OCI-LY7 (cell line): ENCODE measurements around the gene APOA1. TPM values are rescaled to one million over a fixed set of nuclear protein-coding genes. Genes with fewer than 3 reads are reported as not detected.

Experiments used
- BruUV-seq: library from RNA; stranded (reverse); fragments of 400-500 nt; replicated peaks from 2 replicates; lab custom pipeline; 2021; lab: Mats Ljungman, UMichigan
- CTCF ChIA-PET: fragments of 300-600 bp; sonication (Branson Sonifier 250); formaldehyde crosslinking; loops from one replicate; lab custom pipeline; 2022; ENCODE audit warnings: antibody characterized with exemption; ENCODE audit not compliant: unreplicated experiment; lab: Charles Lee
- POLR2A ChIA-PET: fragments of 300-600 bp; sonication (Branson Sonifier 250); formaldehyde crosslinking; loops from one replicate; lab custom pipeline; 2022; ENCODE audit warnings: antibody characterized with exemption; lab: Charles Lee
- DNase-seq: peaks from one replicate; pipeline ENCODE4 v3.0.0-alpha.2; 2015; ENCODE audit warnings: low spot score
- H2AFZ ChIP-seq: fragments of 200-600 bp; sonication (generic), shearing (Covaris generic); 2 replicates; pipeline ENCODE4 v1.6.1; 2014; ENCODE audit warnings: mild to moderate bottlenecking, antibody characterized with exemption, low read length, moderate library complexity
- H3K27ac ChIP-seq: fragments of 200-600 bp; sonication (generic); 2 replicates; pipeline ENCODE4 v1.5.1; 2014; ENCODE audit warnings: mixed run types, low read depth, mild to moderate bottlenecking, moderate library complexity, low read length, inconsistent platforms; ENCODE audit not compliant: poor library complexity, severe bottlenecking
- H3K36me3 ChIP-seq: fragments of 200-600 bp; sonication (generic); 2 replicates; pipeline ENCODE4 v1.6.1; 2014; ENCODE audit warnings: mild to moderate bottlenecking, antibody characterized with exemption, low read length, moderate library complexity, mixed read lengths; ENCODE audit not compliant: insufficient read depth
- H3K4me1 ChIP-seq: fragments of 200-600 bp; sonication (generic); 2 replicates; pipeline ENCODE4 v1.5.1; 2014; ENCODE audit warnings: mild to moderate bottlenecking, low read length; ENCODE audit not compliant: insufficient read depth, poor library complexity, severe bottlenecking
- H3K4me2 ChIP-seq: fragments of 200-600 bp; sonication (generic); 2 replicates; pipeline ENCODE4 v1.6.1; 2014; ENCODE audit warnings: mild to moderate bottlenecking, low read length
- H3K4me3 ChIP-seq: fragments of 200-600 bp; sonication (generic); 2 replicates; pipeline ENCODE4 v1.5.1; 2014; ENCODE audit warnings: mild to moderate bottlenecking, low read depth, low read length; ENCODE audit not compliant: poor library complexity, severe bottlenecking
- H3K79me2 ChIP-seq: fragments of 200-600 bp; sonication (generic); 2 replicates; pipeline ENCODE4 v1.6.1; 2016; ENCODE audit warnings: low read depth, mild to moderate bottlenecking, low read length, moderate library complexity, mixed read lengths; ENCODE audit not compliant: insufficient read depth
- H3K9me2 ChIP-seq: fragments of 200-600 bp; sonication (generic); 2 replicates; pipeline ENCODE4 v1.6.1; 2016; ENCODE audit warnings: mild to moderate bottlenecking, low read length, mixed read lengths; ENCODE audit not compliant: insufficient read depth
- H3K9me3 ChIP-seq: fragments of 200-600 bp; sonication (generic); 2 replicates; pipeline ENCODE4 v1.6.1; 2014; ENCODE audit warnings: mild to moderate bottlenecking, mixed run types, low read length, mixed read lengths
- H4K20me1 ChIP-seq: fragments of 200-600 bp; sonication (generic); 2 replicates; pipeline ENCODE4 v1.6.1; 2014; ENCODE audit warnings: mild to moderate bottlenecking, antibody characterized with exemption, low read length, moderate library complexity, mixed read lengths; ENCODE audit not compliant: insufficient read depth
- EZH2phosphoT487 ChIP-seq: fragments of 200-600 bp; sonication (generic); IDR thresholded peaks from 2 replicates; pipeline ENCODE4 v1.6.1; 2018; ENCODE audit warnings: low read depth, borderline replicate concordance, mild to moderate bottlenecking, mixed run types, antibody characterized with exemption, low read length, moderate library complexity, mixed read lengths
- intact Hi-C: fragments of 100-400 bp; cut with micrococcal nuclease; formaldehyde crosslinking; loops from one replicate; pipeline ENCODE4 v1.10.0; 2022; ENCODE audit not compliant: unreplicated experiment
- total RNA-seq, 2 experiments: library from RNA; depleted of rRNA in 1 of 2; stranded (reverse); fragments of >200 nt in 1 of 2; shearing (Covaris generic) in 1 of 2; gene quantifications; 2 replicates each; pipeline ENCODE4 v1.2.3, GENCODE V29; 2014 to 2022
- TF ChIP-seq, protein P1 (sequence below): fragments of 200-600 bp; sonication (generic); conservative IDR thresholded peaks from 2 replicates; pipeline ENCODE4 v1.5.1; 2014; ENCODE audit warnings: mild to moderate bottlenecking, antibody characterized with exemption, low read length, moderate library complexity, mixed read lengths

The APOA1 gene
- total RNA-seq, 2 experiments from 2014 or later, result 0.22 TPM; not detected in 1

DNA sequence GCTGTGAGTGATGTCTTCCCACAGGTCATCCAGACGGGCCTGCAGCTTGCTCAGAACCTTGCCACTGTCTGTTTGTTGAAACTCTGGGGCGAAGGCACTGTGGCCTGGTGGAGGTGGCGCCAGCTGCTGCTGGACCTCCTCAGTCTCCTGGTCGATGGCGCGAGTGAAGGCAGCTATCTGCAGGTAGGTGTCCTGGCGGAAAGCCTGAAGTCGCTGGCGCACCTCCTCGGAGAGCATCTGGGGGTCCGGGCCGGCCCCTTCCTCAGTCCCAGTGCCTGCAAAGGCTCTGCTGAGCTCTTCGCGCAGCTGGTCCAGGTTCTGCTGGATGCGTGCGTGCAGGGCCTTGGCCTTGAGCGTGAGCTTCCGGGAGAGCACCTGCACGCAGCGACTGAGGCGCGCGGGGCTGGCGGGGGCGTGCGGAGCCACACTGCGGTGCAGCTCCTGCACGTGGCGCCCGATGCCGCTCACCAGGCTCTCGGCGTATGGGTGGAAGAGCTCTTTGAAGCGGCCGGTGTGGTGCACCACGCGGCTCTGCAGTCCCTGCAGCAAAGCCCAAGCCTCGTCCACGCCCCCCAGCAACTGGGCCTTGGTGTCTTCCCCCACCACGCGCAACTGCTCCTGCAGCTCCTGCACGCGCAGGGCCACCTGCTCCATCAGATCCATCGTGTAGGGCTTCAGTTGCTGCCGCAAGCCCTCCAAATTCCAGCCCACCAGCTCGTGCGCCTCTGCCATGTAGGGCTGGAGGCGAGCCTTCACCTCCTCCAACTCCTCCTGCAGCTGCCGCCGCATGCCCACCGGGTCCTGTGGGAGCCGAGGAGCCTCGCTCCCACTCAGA is 47.0 kb downstream of the APOA1 start:
- Histone ChIP-seq H3K9me3 (no peaks in the 10 kb centered on the region), H3K4me3 (no peak overlapping the region), H3K36me3 (peaks cover 14% of the 10 kb centered on the region), H3K4me1 (peaks cover 22% of the 10 kb centered on the region), H3K79me2 (peaks cover 21% of the 10 kb centered on the region), H3K27ac (no peak overlapping the region), H3K4me2 (no peak overlapping the region), H4K20me1 (no peaks in the 10 kb centered on the region), H2AFZ (no peak overlapping the region), H3K9me2 (no peaks in the 10 kb centered on the region)
- intact Hi-C loops, result loop anchor here (1.0 to 5.0 kb wide), 4 partner anchors 47 to 391 kb away; partner anchors contain the start of gene APOA1
- TF ChIP-seq, protein P1, sequence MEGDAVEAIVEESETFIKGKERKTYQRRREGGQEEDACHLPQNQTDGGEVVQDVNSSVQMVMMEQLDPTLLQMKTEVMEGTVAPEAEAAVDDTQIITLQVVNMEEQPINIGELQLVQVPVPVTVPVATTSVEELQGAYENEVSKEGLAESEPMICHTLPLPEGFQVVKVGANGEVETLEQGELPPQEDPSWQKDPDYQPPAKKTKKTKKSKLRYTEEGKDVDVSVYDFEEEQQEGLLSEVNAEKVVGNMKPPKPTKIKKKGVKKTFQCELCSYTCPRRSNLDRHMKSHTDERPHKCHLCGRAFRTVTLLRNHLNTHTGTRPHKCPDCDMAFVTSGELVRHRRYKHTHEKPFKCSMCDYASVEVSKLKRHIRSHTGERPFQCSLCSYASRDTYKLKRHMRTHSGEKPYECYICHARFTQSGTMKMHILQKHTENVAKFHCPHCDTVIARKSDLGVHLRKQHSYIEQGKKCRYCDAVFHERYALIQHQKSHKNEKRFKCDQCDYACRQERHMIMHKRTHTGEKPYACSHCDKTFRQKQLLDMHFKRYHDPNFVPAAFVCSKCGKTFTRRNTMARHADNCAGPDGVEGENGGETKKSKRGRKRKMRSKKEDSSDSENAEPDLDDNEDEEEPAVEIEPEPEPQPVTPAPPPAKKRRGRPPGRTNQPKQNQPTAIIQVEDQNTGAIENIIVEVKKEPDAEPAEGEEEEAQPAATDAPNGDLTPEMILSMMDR, result no peak
- no peak for TF ChIP-seq EZH2phosphoT487
- DNase-seq, result no peak
- CTCF ChIA-PET, result interaction anchor here (0.5 to 2.0 kb wide), 7 partner anchors 14 to 958 kb away, joined by 3 to 9 read pairs (median 4); no protein-coding TSS in a partner anchor
- POLR2A ChIA-PET, result interaction anchor here (0.6 to 1.2 kb wide), 5 partner anchors 46 to 386 kb away, joined by 3 to 6 read pairs (median 4); partner anchors contain the start of gene PAFAH1B2
- no TSS peak for BruUV-seq

DNA sequence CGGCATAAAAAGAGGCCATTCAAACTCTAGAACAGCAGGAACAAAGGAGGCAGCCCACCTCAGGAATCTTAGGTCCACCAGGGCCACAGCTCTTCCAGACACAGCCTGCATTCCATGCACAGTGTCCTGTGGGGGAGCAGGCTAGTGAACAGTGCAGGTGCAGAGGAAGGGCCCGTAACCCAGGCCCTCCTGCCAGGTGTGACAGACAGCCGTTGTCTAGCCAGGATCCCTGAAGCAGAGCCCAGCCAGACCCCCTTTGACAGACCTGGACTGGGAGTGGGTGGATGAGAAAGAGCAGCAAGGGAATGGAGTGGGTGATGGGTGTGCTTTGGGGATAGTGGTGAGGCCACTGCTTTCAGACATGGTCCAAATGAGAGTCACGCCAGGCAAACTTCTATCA is 48.4 kb downstream of the APOA1 start:
- DNase-seq, result no peak
- ChIA-PET POLR2A (no interaction called here), CTCF (no interaction called here)
- no peak overlapping the region for H3K27ac ChIP-seq
- no peaks in the 10 kb centered on the region for H3K9me2 ChIP-seq
- no peaks in the 10 kb centered on the region for H3K9me3 ChIP-seq
- no peaks in the 10 kb centered on the region for H4K20me1 ChIP-seq
- peaks cover 22% of the 10 kb centered on the region for H3K4me1 ChIP-seq
- H3K36me3 ChIP-seq, result peaks cover 28% of the 10 kb centered on the region
- H3K4me3 ChIP-seq, result no peak overlapping the region
- H2AFZ ChIP-seq, result no peak overlapping the region
- BruUV-seq, result no TSS peak
- intact Hi-C loops, result loop anchor here (1.0 to 5.0 kb wide), 2 partner anchors 17 to 443 kb away; partner anchors contain the start of genes BUD13, PCSK7 and RNF214
- peaks cover 21% of the 10 kb centered on the region for H3K79me2 ChIP-seq
- H3K4me2 ChIP-seq, result peak overlapping the region; percentile 81
- TF ChIP-seq, protein P1, result no peak
- TF ChIP-seq EZH2phosphoT487, result no peak
